Kidney (tissue), 14 donors: ENCODE measurements around the gene ATF7IP2. TPM values are rescaled to one million over a fixed set of nuclear protein-coding genes. Genes with fewer than 3 reads are reported as not detected.

Source experiments
- DNase-seq, 5 donors: peaks; one replicate each; pipeline ENCODE4 v3.0.0-alpha.2; 2013 to 2020
- FAIRE-seq: peaks from 2 replicates; lab custom pipeline; 2012; peaks lifted over from hg19 to GRCh38; lab: Jason Lieb, UNC
- H3K27ac ChIP-seq, 2 donors: one replicate each; pipeline ENCODE4 v1.7.0; 2013; ENCODE audit warnings: low read depth in 2 of 2, low read length in 2 of 2, inconsistent platforms in 1 of 2
- H3K27me3 ChIP-seq: one replicate; pipeline ENCODE4 v1.7.1; 2013; ENCODE audit warnings: low read length, inconsistent platforms; ENCODE audit not compliant: control insufficient read depth, insufficient read depth
- H3K36me3 ChIP-seq, 3 donors: one replicate each; pipeline versions ENCODE4 v1.7.0 to v1.7.1; 2013; ENCODE audit warnings: low read length in 3 of 3, control low read depth in 1 of 3, inconsistent platforms in 1 of 3; ENCODE audit not compliant: insufficient read depth in 3 of 3, control insufficient read depth in 2 of 3
- H3K4me1 ChIP-seq, 3 donors: one replicate each; pipeline versions ENCODE4 v1.7.0 to v1.7.1; 2013; ENCODE audit warnings: low read length in 3 of 3, inconsistent platforms in 1 of 3, low read depth in 1 of 3; ENCODE audit not compliant: control insufficient read depth in 2 of 3, insufficient read depth in 2 of 3
- H3K4me3 ChIP-seq, 3 donors: one replicate each; pipeline versions ENCODE4 v1.7.0 to v1.8.1; 2013; ENCODE audit warnings: low read length in 3 of 3, control low read depth in 1 of 3, inconsistent platforms in 1 of 3
- H3K9ac ChIP-seq, 3 donors: one replicate each; pipeline versions ENCODE4 v1.7.0 to v1.7.1; 2013; ENCODE audit warnings: low read length in 3 of 3, control low read depth in 1 of 3, inconsistent platforms in 1 of 3
- H3K9me3 ChIP-seq, 3 donors: one replicate each; pipeline versions ENCODE4 v1.7.0 to v1.7.1; 2013; ENCODE audit warnings: low read length in 3 of 3, control low read depth in 1 of 3, inconsistent platforms in 1 of 3; ENCODE audit not compliant: control insufficient read depth in 2 of 3, insufficient read depth in 1 of 3
- intact Hi-C: fragments of 100-400 bp; cut with DNase I; formaldehyde crosslinking; loops from one replicate; pipeline ENCODE4 v1.11.1; 2022
- polyA plus RNA-seq: library from polyadenylated mRNA; stranded (reverse); fragments of 350-450 nt; fragmentation: Illumina TruSeq; extraction: RNeasy Lipid Tissue Mini Kit (QIAGEN cat#74804); gene quantifications from one replicate; pipeline ENCODE4 v1.2.3, GENCODE V29; 2014; ENCODE audit warnings: low read depth, low replicate concordance; ENCODE audit not compliant: insufficient read depth
- total RNA-seq: library from RNA; stranded (reverse); fragmentation: NEBNext Ultra II Directional; extraction: Animal tissue kit (Norgen Biotek cat#: 25700); gene quantifications from one replicate; pipeline ENCODE4 v1.2.1, GENCODE V29; 2021
- TF ChIP-seq, protein P1 (sequence below): IDR thresholded peaks from 3 replicates; pipeline ENCODE4 v1.5.1; 2012; ENCODE audit warnings: mild to moderate bottlenecking, moderate library complexity, borderline replicate concordance; ENCODE audit not compliant: insufficient read depth; ENCODE audit errors: extremely low read depth
- donor health status: control.
- donor health status: control.
- donor health status: control.
- donor health status: control.
- donor health status: control.
- donor health status: DM: yes; HTN: yes; CAD: no.
- donor health status: Normal renal cell carcinoma (clear cell type).

Gene ATF7IP2
- total and polyA plus RNA-seq, 2 donors from 2014 or later = 17.1 to 20.2 TPM

DNA sequence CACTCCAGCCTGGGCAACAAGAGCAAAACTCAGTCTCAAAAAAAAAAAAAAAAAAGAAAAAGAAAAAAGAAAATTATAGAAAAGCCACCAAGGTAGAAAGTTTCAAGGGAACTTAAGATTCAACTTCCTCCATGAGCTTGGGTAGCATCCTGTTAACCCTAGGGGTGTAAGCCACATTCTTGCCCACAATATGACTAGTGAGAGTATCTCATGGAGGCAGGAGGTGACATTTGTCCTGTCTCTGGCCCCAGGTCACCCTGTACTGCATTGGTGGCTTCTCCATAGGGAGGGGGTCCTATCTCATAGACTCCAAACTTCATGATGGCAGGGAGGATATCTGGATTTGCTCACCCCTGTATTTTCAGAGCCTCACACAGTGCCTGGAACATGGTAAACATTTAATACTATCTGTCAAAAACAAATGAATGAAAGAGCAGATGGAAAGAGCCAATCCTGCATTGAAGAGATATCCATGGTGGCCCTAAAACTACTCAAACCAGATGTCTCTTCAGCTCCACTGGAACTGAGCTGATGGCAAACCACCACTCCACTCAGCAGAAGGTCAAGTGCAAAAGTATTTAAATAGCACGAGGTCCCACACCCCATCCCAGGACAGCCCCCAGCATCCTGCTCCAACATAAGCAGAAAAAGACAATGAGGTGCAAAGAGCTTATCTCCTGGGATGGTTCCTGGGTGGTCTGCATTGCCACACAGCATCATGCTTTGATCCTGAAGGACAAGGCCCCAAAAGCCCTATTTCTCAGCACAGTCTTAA, 144.2 kb downstream of the ATF7IP2 start:
- FAIRE-seq = no peak
- intact Hi-C loops = no loop called here
- no peak for DNase-seq
- Histone ChIP-seq H3K27me3 (no peaks in the 10 kb centered on the region), H3K9me3 (no peaks in the 10 kb centered on the region), H3K36me3 (no peaks in the 10 kb centered on the region), H3K27ac (no peak overlapping the region), H3K4me3 (no peak overlapping the region), H3K9ac (no peak overlapping the region), H3K4me1 (no peaks in the 10 kb centered on the region)
- TF ChIP-seq, protein P1, sequence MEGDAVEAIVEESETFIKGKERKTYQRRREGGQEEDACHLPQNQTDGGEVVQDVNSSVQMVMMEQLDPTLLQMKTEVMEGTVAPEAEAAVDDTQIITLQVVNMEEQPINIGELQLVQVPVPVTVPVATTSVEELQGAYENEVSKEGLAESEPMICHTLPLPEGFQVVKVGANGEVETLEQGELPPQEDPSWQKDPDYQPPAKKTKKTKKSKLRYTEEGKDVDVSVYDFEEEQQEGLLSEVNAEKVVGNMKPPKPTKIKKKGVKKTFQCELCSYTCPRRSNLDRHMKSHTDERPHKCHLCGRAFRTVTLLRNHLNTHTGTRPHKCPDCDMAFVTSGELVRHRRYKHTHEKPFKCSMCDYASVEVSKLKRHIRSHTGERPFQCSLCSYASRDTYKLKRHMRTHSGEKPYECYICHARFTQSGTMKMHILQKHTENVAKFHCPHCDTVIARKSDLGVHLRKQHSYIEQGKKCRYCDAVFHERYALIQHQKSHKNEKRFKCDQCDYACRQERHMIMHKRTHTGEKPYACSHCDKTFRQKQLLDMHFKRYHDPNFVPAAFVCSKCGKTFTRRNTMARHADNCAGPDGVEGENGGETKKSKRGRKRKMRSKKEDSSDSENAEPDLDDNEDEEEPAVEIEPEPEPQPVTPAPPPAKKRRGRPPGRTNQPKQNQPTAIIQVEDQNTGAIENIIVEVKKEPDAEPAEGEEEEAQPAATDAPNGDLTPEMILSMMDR = no peak

DNA sequence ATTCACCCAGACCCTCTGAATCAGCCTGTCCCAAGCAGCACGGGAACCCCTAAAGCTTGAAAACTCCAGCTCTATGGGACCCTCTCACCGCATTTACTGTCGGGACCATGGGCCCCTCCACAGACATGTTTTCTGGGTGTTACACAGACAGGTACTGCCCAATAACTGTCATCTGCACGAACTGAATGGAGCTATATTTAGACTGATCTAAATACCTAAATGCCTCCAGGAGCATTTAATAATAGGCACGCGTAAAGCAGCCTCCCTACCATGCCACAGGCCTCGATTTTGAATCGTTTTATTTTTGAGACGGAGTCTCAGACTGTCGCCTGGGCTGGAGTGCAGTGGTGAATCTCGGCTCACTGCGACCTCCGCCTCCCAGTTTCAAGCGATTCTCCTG, 144.8 kb downstream of the ATF7IP2 start:
- Histone ChIP-seq H3K4me1 (no peaks in the 10 kb centered on the region), H3K27me3 (no peaks in the 10 kb centered on the region), H3K4me3 (no peak overlapping the region), H3K9ac (no peak overlapping the region), H3K36me3 (no peaks in the 10 kb centered on the region), H3K27ac (no peak overlapping the region), H3K9me3 (no peaks in the 10 kb centered on the region)
- no peak for DNase-seq
- intact Hi-C loops = no loop called here
- TF ChIP-seq, protein P1 = no peak
- no peak for FAIRE-seq

DNA sequence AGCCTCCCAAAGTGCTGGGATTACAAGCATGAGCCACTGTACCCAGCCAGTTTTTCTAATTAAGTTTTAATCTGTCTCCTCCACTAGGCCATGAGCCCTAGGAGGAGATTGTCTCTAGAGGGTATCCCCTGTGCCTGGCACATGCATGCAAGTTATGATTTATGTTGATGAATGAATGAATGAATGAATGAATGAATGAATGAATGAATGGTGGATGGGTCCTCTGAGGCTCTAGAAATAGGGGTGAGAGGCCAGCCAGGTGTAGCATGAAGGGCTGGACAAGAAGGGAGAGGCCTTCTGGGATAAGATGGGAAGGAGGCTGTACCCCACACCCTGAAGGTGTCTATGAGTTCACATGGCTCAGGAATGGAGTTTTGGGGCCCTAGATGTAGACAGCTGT, 145.7 kb downstream of the ATF7IP2 start:
- DNase-seq (no peak), FAIRE-seq (no peak)
- H3K27ac ChIP-seq = no peak overlapping the region
- no peaks in the 10 kb centered on the region for H3K4me1 ChIP-seq
- no peaks in the 10 kb centered on the region for H3K36me3 ChIP-seq
- no peaks in the 10 kb centered on the region for H3K9me3 ChIP-seq
- intact Hi-C loops = no loop called here
- H3K4me3 ChIP-seq = no peak overlapping the region
- H3K27me3 ChIP-seq = no peaks in the 10 kb centered on the region
- TF ChIP-seq, protein P1 = no peak
- no peak overlapping the region for H3K9ac ChIP-seq

Other genes starting within 250 kb of the ATF7IP2 start
- 6.5 TPM for gene GRIN2A, start 203.6 kb upstream of the ATF7IP2 start, total RNA-seq
- 0.28 TPM for gene GRIN2A, start 203.6 kb upstream of the ATF7IP2 start, polyA plus RNA-seq
- 25.8 TPM for gene EMP2, start 194.5 kb downstream of the ATF7IP2 start, total RNA-seq
- 14.5 TPM for gene EMP2, start 194.5 kb downstream of the ATF7IP2 start, polyA plus RNA-seq